Esophagus muscularis mucosa (tissue), 4 donors: ENCODE measurements around the gene DTYMK. TPM values are rescaled to one million over a fixed set of nuclear protein-coding genes. Genes with fewer than 3 reads are reported as not detected.
"Not testable (repeated sequence)": the region's sequence is repeated elsewhere in the genome, so short reads cannot be mapped to it uniquely, and the experiment has no call there.

Experiments used
- DNase-seq: peaks from one replicate; pipeline ENCODE4 v3.0.0-alpha.2; 2017; ENCODE audit errors: extremely low spot score
- H3K27ac ChIP-seq, 4 donors: fragments of 200-600 bp; sonication (generic); replicated peaks in 1 of 4; 1 replicate in 3 of 4; 2 replicates in 1 of 4; pipeline ENCODE4 v1.5.1; 2016 to 2019; ENCODE audit warnings: mild to moderate bottlenecking in 1 of 4
- H3K27me3 ChIP-seq, 4 donors: fragments of 200-600 bp; sonication (generic); one replicate each; pipeline versions ENCODE4 v1.5.1 to v1.6.0; 2016 to 2019
- H3K36me3 ChIP-seq, 4 donors: fragments of 200-600 bp; sonication (generic); one replicate each; pipeline ENCODE4 v1.5.1; 2016 to 2019
- H3K4me1 ChIP-seq, 4 donors: fragments of 200-600 bp; sonication (generic); one replicate each; pipeline ENCODE4 v1.5.1; 2016 to 2019
- H3K4me3 ChIP-seq, 4 donors: fragments of 200-600 bp; sonication (generic); 1 replicate in 2 of 4; 2 replicates in 2 of 4; pipeline ENCODE4 v1.5.1; 2016 to 2019; ENCODE audit warnings: mild to moderate bottlenecking in 4 of 4, moderate library complexity in 1 of 4
- H3K9me3 ChIP-seq, 4 donors: fragments of 200-600 bp; sonication (generic); 1 replicate in 3 of 4; 2 replicates in 1 of 4; pipeline ENCODE4 v1.5.1; 2016 to 2019
- EP300 ChIP-seq: sonication (generic); formaldehyde crosslinking; IDR thresholded peaks from one replicate; pipeline ENCODE4 v1.6.1; 2017; ENCODE audit warnings: antibody characterized with exemption
- POLR2A ChIP-seq: fragments of 450-650 bp; IDR thresholded peaks from one replicate; pipeline ENCODE4 v1.6.1; 2017; ENCODE audit warnings: antibody characterized with exemption, moderate library complexity, mild to moderate bottlenecking, low read depth
- POLR2AphosphoS5 ChIP-seq, 2 donors: sonication (generic); formaldehyde crosslinking; IDR thresholded peaks; one replicate each; pipeline ENCODE4 v1.6.1; 2017; ENCODE audit warnings: antibody characterized with exemption in 2 of 2
- WGBS: methylation state at CpG from one replicate; pipeline ENCODE4 v1.1.5; 2018; 5-methylcytosine and 5-hydroxymethylcytosine counted together
- intact Hi-C: fragments of 100-400 bp; cut with DNase I; formaldehyde crosslinking; loops from one replicate; pipeline ENCODE4 v1.15.1; 2023
- total RNA-seq, 4 donors: library from RNA; depleted of rRNA; stranded (reverse); fragments of >200 nt; gene quantifications; one replicate each; pipeline versions ENCODE4 v1.1.0 to v1.2.1, GENCODE V29; 2016
- TF ChIP-seq, protein P1 (sequence below), 3 experiments: fragments of 200-600 bp in 2 of 3; fragments of 450-650 bp in 1 of 3; sonication (generic) in 2 of 3; IDR thresholded peaks; one replicate each; pipeline ENCODE4 v1.5.1; 2017 to 2019; ENCODE audit warnings: antibody characterized with exemption in 3 of 3, mild to moderate bottlenecking in 2 of 3, moderate library complexity in 1 of 3

The DTYMK gene
- total RNA-seq, 4 donors from 2014 or later: 6.8 to 14.5 (median 10.6) TPM

DNA sequence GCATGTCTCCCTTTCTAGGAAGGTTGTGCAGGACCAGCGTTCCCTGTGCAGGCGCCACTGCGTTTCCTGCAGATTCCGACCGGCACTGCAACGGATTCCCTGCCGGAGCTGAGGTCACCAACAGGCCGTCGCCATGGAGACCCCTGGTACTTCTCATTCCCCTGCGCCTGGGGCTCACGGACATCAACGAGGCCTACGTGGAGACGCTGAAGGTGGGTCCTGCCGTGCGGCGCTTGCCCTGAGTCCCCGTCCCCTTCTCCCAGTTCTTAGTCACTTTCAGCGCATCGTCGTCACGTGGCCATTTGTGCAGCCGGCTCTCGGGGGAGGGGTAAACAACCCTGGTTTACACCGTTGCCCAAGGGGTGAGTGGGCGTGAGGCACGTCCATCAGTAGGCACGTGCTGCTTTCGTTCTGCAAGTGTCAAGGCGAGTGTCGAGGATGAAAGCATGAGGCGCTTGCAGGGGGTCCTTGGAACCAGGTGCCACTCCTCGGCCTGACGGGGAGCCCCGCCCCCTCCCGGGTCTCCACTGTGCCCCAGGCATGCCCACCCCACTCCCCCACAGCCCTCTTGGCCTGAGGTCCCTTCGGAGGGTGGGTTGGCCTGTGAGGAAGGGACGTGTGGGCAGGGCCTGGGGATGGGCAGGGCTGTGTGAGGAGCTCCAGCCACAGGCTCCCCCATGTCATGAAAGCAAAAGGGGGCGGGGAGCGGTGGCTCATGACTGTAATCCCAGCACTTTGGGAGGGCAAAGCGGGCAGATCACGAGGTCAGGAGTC, 19.8 kb downstream of the DTYMK start:
- Histone ChIP-seq H3K4me3 (no peak overlapping the region), H3K36me3 (peaks cover 47 to 74% (median 60%) of the 10 kb centered on the region in 4 donors), H3K4me1 (no peaks in the 10 kb centered on the region), H3K27ac (no peak overlapping the region), H3K27me3 (no peaks in the 10 kb centered on the region), H3K9me3 (no peaks in the 10 kb centered on the region)
- TF ChIP-seq, protein P1, sequence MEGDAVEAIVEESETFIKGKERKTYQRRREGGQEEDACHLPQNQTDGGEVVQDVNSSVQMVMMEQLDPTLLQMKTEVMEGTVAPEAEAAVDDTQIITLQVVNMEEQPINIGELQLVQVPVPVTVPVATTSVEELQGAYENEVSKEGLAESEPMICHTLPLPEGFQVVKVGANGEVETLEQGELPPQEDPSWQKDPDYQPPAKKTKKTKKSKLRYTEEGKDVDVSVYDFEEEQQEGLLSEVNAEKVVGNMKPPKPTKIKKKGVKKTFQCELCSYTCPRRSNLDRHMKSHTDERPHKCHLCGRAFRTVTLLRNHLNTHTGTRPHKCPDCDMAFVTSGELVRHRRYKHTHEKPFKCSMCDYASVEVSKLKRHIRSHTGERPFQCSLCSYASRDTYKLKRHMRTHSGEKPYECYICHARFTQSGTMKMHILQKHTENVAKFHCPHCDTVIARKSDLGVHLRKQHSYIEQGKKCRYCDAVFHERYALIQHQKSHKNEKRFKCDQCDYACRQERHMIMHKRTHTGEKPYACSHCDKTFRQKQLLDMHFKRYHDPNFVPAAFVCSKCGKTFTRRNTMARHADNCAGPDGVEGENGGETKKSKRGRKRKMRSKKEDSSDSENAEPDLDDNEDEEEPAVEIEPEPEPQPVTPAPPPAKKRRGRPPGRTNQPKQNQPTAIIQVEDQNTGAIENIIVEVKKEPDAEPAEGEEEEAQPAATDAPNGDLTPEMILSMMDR (IDR thresholded peaks at IDR 0.05): no peak
- no peak for TF ChIP-seq POLR2A
- TF ChIP-seq POLR2AphosphoS5 (IDR thresholded peaks at IDR 0.05): no peak
- TF ChIP-seq EP300: no peak
- intact Hi-C loops: no loop called here
- WGBS: 69% methylated on average over 36 of the region's 42 CpGs
- DNase-seq: no peak

DNA sequence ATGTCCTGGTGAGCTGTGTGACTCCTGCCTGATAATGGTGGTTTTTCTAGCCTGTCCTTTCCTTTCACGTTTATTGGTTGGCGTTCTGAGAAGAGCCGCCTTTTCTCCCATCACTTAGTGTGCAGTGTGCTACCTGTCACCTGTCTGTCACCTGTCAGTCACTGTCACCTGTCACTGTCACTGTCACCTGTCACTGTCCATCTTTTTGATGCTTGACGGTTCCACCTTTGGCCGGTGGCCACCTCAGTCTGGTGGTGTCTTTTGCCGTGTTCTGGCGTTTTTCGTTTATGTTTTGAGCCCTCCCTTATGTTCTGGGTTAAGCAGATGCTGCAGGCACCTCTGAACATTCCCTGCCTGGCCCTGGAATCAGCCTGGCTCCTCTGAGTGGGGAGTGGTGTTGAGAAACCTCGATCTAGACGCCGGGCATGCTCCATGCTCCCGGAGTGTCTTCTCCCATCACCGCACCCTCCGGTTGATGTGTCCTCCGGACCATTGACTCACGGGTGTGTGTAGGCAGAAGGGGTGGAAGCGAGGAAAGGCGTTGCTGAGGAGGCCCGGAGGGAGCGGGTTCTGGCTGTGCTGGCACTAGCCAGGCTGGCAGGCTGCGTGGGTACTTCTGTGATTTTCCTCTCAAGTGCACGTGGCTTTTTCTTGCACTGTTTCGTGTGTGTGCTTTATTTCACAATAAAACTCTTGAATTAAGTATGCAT, 20.7 kb downstream of the DTYMK start:
- 84% methylated on average over 23 of the region's 23 CpGs for WGBS
- Histone ChIP-seq H3K9me3 (no peaks in the 10 kb centered on the region), H3K36me3 (peaks cover 40 to 74% (median 59%) of the 10 kb centered on the region in 4 donors), H3K4me3 (no peak overlapping the region), H3K4me1 (no peaks in the 10 kb centered on the region), H3K27me3 (no peaks in the 10 kb centered on the region), H3K27ac (no peak overlapping the region)
- TF ChIP-seq, protein P1 (IDR thresholded peaks at IDR 0.05): no peak
- no peak for TF ChIP-seq EP300
- no peak for TF ChIP-seq POLR2AphosphoS5 (IDR thresholded peaks at IDR 0.05)
- no peak for TF ChIP-seq POLR2A
- DNase-seq: no peak
- intact Hi-C loops: no loop called here

DNA sequence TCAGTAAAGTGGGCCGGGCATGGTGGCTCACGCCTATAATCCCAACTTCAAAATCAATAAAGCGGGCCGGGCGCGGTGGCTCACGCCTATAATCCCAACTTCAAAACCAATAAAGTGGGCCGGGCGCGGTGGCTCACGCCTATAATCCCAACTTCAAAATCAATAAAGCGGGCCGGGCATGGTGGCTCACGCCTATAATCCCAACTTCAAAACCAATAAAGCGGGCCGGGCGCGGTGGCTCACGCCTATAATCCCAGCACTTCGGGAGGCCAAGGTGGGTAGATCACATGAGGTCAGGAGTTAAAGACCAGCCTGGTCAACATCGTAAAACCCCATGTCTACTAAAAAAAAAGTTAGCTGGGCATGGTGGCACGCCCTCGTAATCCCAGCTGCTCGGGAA, 23.9 kb downstream of the DTYMK start:
- H3K4me3 ChIP-seq, H3K27ac ChIP-seq, H3K4me1 ChIP-seq, intact Hi-C loops, H3K27me3 ChIP-seq, H3K9me3 ChIP-seq, DNase-seq: not testable (repeated sequence)
- 90% methylated on average over 16 of the region's 24 CpGs for WGBS
- H3K36me3 ChIP-seq: peaks cover 29 to 74% (median 59%) of the 10 kb centered on the region in 4 donors

DNA sequence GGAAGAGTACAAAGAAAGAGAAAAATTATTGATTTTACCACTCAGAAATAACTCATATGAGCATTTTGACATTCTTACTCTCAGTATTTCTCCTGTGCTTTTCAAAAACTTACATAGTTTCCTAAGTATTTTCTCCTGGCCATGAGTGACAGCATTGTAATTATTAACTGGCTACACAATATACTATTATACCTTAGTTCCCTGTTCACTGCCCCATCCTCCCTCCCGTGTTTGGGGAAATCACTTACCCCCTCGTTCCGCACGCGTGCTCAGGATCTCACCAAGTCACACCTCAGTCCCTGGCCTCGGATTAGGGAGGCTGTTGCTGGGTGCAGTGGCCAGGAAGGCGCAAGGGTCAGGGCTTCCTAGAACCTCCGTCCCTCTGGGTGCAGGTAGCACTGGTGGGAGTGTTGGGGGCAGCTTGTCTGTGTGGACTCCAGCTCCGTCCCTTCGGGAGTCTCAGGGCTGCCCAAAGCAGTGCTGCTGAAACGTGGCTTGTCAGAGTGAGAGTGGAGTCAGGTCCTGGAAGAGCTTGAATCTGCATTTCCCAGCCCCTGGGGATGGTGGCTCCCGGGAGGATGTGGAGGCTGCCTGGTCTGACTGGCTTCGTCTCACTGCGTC, 25.9 kb downstream of the DTYMK start:
- H3K36me3 ChIP-seq: peaks cover 28 to 76% (median 61%) of the 10 kb centered on the region in 4 donors

More for the DNA sequence above, 25.9 kb downstream of the DTYMK start:
- H3K27ac ChIP-seq: no peak overlapping the region
- no peak for TF ChIP-seq POLR2AphosphoS5 (IDR thresholded peaks at IDR 0.05)
- TF ChIP-seq, protein P1 (IDR thresholded peaks at IDR 0.05): no peak
- TF ChIP-seq EP300: no peak
- no peak for TF ChIP-seq POLR2A
- H3K9me3 ChIP-seq: no peaks in the 10 kb centered on the region
- H3K27me3 ChIP-seq: no peaks in the 10 kb centered on the region
- peaks cover 0 to 5% (median 5%) of the 10 kb centered on the region in 4 donors for H3K4me1 ChIP-seq
- intact Hi-C loops: no loop called here
- H3K4me3 ChIP-seq: no peak overlapping the region
- 94% methylated on average over 13 of the region's 14 CpGs for WGBS
- no peak for DNase-seq
